SK-N-SH (cell line): ENCODE data around the gene CRACR2A. TPM values are rescaled to one million over a fixed set of nuclear protein-coding genes. Genes with fewer than 3 reads are reported as not detected.

ENCODE experiments used
- CTCF ChIA-PET: fragments of 300-600, 350-600 bp; formaldehyde crosslinking; extraction: SDS; loops from one replicate; lab custom pipeline; 2021; lab: Yijun Ruan, JAX
- POLR2A ChIA-PET: fragments of 350-600 bp; sonication (Branson Sonifier 250); formaldehyde crosslinking; extraction: SDS; loops from one replicate; lab custom pipeline; 2020; ENCODE audit warnings: antibody characterized with exemption, inconsistent platforms; lab: Yijun Ruan, JAX
- DNase-seq: peaks from one replicate; pipeline ENCODE4 v3.0.0; 2012
- H2AFZ ChIP-seq: fragments of 200-600 bp; sonication (generic); 2 replicates; pipeline ENCODE4 v1.8.1; 2016; ENCODE audit warnings: antibody characterized with exemption, mild to moderate bottlenecking, low read depth
- H3F3A ChIP-seq: fragments of 200-600 bp; sonication (generic); replicated peaks from 2 replicates; pipeline ENCODE3; 2016; ENCODE audit warnings: antibody characterized with exemption, mild to moderate bottlenecking; ENCODE audit not compliant: insufficient read depth
- H3K27ac ChIP-seq, 2 experiments: fragments of 200-500 bp in 1 of 2; fragments of 200-600 bp in 1 of 2; sonication (Bioruptor generic) in 1 of 2; sonication (generic), shearing (Covaris generic) in 1 of 2; 2 replicates each; pipeline versions ENCODE4 v1.5.1 to v1.6.1; 2014 to 2016; ENCODE audit warnings: low read depth in 2 of 2, inconsistent platforms in 1 of 2, low read length in 1 of 2, mild to moderate bottlenecking in 1 of 2, mixed read lengths in 1 of 2
- H3K27me3 ChIP-seq: fragments of 200-600 bp; sonication (generic), shearing (Covaris generic); 2 replicates; pipeline ENCODE4 v1.6.1; 2016; ENCODE audit warnings: mixed run types; ENCODE audit not compliant: insufficient read depth
- H3K36me3 ChIP-seq, 2 experiments: fragments of 200-500 bp in 1 of 2; fragments of 200-600 bp in 1 of 2; sonication (Bioruptor generic) in 1 of 2; sonication (generic) in 1 of 2; replicated peaks in 1 of 2; 2 replicates each; pipeline versions ENCODE3 to v1.5.1; 2014 to 2016; ENCODE audit warnings: low read length in 1 of 2, mild to moderate bottlenecking in 1 of 2; ENCODE audit not compliant: insufficient read depth in 2 of 2, control insufficient read depth in 1 of 2
- H3K4me1 ChIP-seq, 2 experiments: fragments of 200-500 bp in 1 of 2; fragments of 200-600 bp in 1 of 2; sonication (Bioruptor generic) in 1 of 2; sonication (generic), shearing (Covaris generic) in 1 of 2; 2 replicates each; pipeline versions ENCODE4 v1.5.1 to v1.6.1; 2014 to 2016; ENCODE audit warnings: low read depth in 1 of 2, low read length in 1 of 2, mixed run types in 1 of 2; ENCODE audit not compliant: insufficient read depth in 2 of 2, control insufficient read depth in 1 of 2
- H3K4me2 ChIP-seq: fragments of 200-600 bp; sonication (generic), shearing (Covaris generic); 2 replicates; pipeline ENCODE4 v1.6.1; 2017; ENCODE audit warnings: mixed run types
- H3K4me3 ChIP-seq, 2 experiments: fragments of 200-500 bp in 1 of 2; fragments of 200-600 bp in 1 of 2; sonication (Bioruptor generic) in 1 of 2; sonication (generic), shearing (Covaris generic) in 1 of 2; 2 replicates each; pipeline versions ENCODE4 v1.5.1 to v1.8.1; 2014 to 2016; ENCODE audit warnings: low read depth in 2 of 2, inconsistent platforms in 1 of 2, low read length in 1 of 2, mild to moderate bottlenecking in 1 of 2, mixed read lengths in 1 of 2, moderate library complexity in 1 of 2
- H3K79me2 ChIP-seq: fragments of 200-600 bp; sonication (generic); 2 replicates; pipeline ENCODE4 v1.8.1; 2017; ENCODE audit warnings: mild to moderate bottlenecking; ENCODE audit not compliant: insufficient read depth
- H3K9ac ChIP-seq: fragments of 200-600 bp; sonication (generic); 2 replicates; pipeline ENCODE4 v1.6.1; 2017; ENCODE audit warnings: mixed run types
- H3K9me2 ChIP-seq: fragments of 200-600 bp; sonication (generic); 2 replicates; pipeline ENCODE4 v1.6.1; 2017; ENCODE audit warnings: mixed run types
- H3K9me3 ChIP-seq: fragments of 200-600 bp; sonication (generic); 2 replicates; pipeline ENCODE4 v1.6.1; 2017; ENCODE audit warnings: mixed run types, mild to moderate bottlenecking, moderate library complexity
- H4K20me1 ChIP-seq: fragments of 200-600 bp; sonication (generic); 2 replicates; pipeline ENCODE4 v1.6.1; 2017; ENCODE audit warnings: mild to moderate bottlenecking, mixed run types; ENCODE audit not compliant: insufficient read depth
- CHD2 ChIP-seq: fragments of 150-350 bp; IDR thresholded peaks from 2 replicates; pipeline ENCODE4 v1.6.1; 2018; ENCODE audit warnings: low read length; ENCODE audit not compliant: partially characterized antibody
- EP300 ChIP-seq, 2 experiments: IDR thresholded peaks; 2 replicates each; pipeline versions ENCODE4 v1.4.0 to v1.6.1; 2012; ENCODE audit warnings: borderline replicate concordance in 1 of 2, low read depth in 1 of 2, low read length in 1 of 2
- FOSL2 ChIP-seq: IDR thresholded peaks from 2 replicates; pipeline ENCODE4 v1.4.0; 2012; ENCODE audit warnings: low read depth, mild to moderate bottlenecking, moderate library complexity, borderline replicate concordance
- FOXJ3 ChIP-seq: sonication (generic); formaldehyde crosslinking; IDR thresholded peaks from 2 replicates; pipeline ENCODE4 v1.5.1; 2020; ENCODE audit warnings: mild to moderate bottlenecking, missing genetic modification reagents
- GATA2 ChIP-seq: sonication (generic); formaldehyde crosslinking; IDR thresholded peaks from 2 replicates; pipeline ENCODE4 v1.5.0; 2020; ENCODE audit warnings: mild to moderate bottlenecking, missing genetic modification reagents
- MXI1 ChIP-seq: IDR thresholded peaks from 2 replicates; pipeline ENCODE4 v1.6.1; 2012; ENCODE audit warnings: mild to moderate bottlenecking, low read depth, low read length, improper control_type of control experiment
- NRF1 ChIP-seq: IDR thresholded peaks from 2 replicates; pipeline ENCODE4 v1.6.1; 2012; ENCODE audit warnings: low read depth, mild to moderate bottlenecking, low read length
- RFX5 ChIP-seq: IDR thresholded peaks from 2 replicates; pipeline ENCODE4 v1.6.1; 2012; ENCODE audit warnings: mild to moderate bottlenecking, improper control_type of control experiment, low read length
- RXRA ChIP-seq: IDR thresholded peaks from 2 replicates; pipeline ENCODE4 v1.4.0; 2012; ENCODE audit warnings: low read depth, mild to moderate bottlenecking, borderline replicate concordance
- SMC3 ChIP-seq: IDR thresholded peaks from 2 replicates; pipeline ENCODE4 v1.6.1; 2012; ENCODE audit warnings: low read depth, low read length, improper control_type of control experiment
- TCF12 ChIP-seq: IDR thresholded peaks from 2 replicates; pipeline ENCODE4 v1.4.0; 2012
- WGBS: methylation state at CpG from one replicate; pipeline ENCODE4 v1.1.6; 2017; ENCODE audit warnings: low lambda C conversion rate; 5-methylcytosine and 5-hydroxymethylcytosine counted together
- polyA plus RNA-seq, 3 experiments: library from polyadenylated mRNA; depleted of rRNA; stranded (reverse); fragments of >200 nt; gene quantifications; 2 replicates each; pipeline ENCODE4 v1.2.3, GENCODE V29; 2012
- TF ChIP-seq, protein P1 (sequence below): IDR thresholded peaks from 2 replicates; pipeline ENCODE4 v1.6.1; 2012; ENCODE audit warnings: mild to moderate bottlenecking, low read depth, low read length, moderate library complexity
- TF ChIP-seq, protein P2 (sequence below): fragments of 150-350 bp; IDR thresholded peaks from 2 replicates; pipeline ENCODE4 v1.6.1; 2016; ENCODE audit warnings: mild to moderate bottlenecking, low read depth, low read length
- TF ChIP-seq, protein P3 (sequence below): IDR thresholded peaks from 2 replicates; pipeline ENCODE4 v1.4.0; 2012; ENCODE audit warnings: low read depth

CRACR2A gene
- polyA plus RNA-seq, 1 of the 3 experiments (the other 2 are of a cell fraction) = 0.12 TPM

DNA sequence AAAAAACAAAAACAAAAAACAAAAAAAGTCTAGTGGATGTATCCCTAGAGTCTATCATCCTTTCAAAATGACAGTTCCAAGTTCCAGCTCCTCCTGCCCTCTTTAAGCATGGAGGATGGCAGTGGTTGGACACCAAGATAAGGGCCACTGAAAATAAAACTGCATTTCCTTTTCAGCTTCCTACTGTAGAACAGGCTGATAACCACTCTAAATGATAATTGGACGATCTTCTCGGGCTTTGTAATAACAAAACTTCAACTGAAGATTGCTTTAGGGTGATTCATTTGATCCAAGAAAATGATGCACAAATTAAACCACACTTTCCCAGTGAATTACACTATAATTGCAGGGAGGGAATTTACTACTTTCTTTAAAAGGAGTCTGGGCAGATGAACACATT, 42.2 kb upstream of the CRACR2A start:
- TF ChIP-seq RXRA (no peak), NRF1 (no peak), FOSL2 (no peak), MXI1 (no peak)
- Histone ChIP-seq H3K36me3 (no peaks in the 10 kb centered on the region), H3K4me2 (no peak overlapping the region), H4K20me1 (no peaks in the 10 kb centered on the region), H3K27ac (no peak overlapping the region), H3K9me3 (no peaks in the 10 kb centered on the region), H3K4me3 (no peak overlapping the region), H3K27me3 (no peaks in the 10 kb centered on the region), H3K79me2 (no peaks in the 10 kb centered on the region), H2AFZ (no peak overlapping the region), H3K9me2 (no peaks in the 10 kb centered on the region), H3F3A (no peaks in the 10 kb centered on the region), H3K9ac (no peak overlapping the region), H3K4me1 (no peaks in the 10 kb centered on the region)
- 23% methylated on average over 2 of the region's 2 CpGs for WGBS
- ChIA-PET CTCF (interaction anchor here (0.9 to 4.3 kb wide), 5 partner anchors 9 to 495 kb away, joined by 3 to 36 read pairs (median 10); no protein-coding TSS in a partner anchor), POLR2A (no interaction called here)
- no peak for DNase-seq

DNA sequence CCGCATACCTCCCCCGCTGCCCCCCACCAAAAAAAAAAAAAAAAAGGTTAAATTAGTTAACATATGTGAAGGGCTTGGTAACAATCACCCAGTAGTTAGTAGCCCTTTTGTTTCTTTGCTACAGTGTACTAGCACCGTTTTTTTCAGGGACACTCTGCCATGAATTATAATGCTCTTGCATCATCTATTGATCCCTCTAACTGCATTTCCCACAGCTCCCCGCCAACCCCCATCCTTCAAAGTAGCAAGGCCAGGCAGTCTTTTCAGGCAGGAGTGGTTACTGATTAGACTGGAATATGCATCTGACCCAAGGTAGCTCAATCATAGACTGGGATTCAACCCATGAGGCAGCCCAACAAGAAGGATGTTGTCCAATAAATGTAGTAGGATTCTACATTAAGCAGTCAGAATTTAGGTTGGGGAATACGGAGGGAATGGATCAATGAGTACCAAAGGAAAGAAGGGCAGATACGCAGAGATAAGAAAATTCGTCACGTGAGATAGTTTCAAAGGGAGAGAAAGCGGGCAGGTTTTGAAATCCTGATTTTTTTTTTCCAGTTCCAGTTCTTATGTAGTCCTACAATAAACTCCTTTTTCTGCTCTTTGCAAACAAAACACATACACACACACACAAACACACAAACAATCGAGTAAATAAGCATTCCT, 39.8 kb upstream of the CRACR2A start:
- WGBS = 49% methylated on average over 10 of the region's 10 CpGs
- H3K9ac ChIP-seq = no peak overlapping the region
- H2AFZ ChIP-seq = no peak overlapping the region
- no peaks in the 10 kb centered on the region for H3F3A ChIP-seq
- no peak for DNase-seq
- H4K20me1 ChIP-seq = no peaks in the 10 kb centered on the region
- no peaks in the 10 kb centered on the region for H3K36me3 ChIP-seq
- H3K27me3 ChIP-seq = no peaks in the 10 kb centered on the region
- H3K79me2 ChIP-seq = no peaks in the 10 kb centered on the region
- H3K4me3 ChIP-seq = no peak overlapping the region
- no peak overlapping the region for H3K27ac ChIP-seq
- no peaks in the 10 kb centered on the region for H3K9me3 ChIP-seq
- POLR2A ChIA-PET = no interaction called here
- CTCF ChIA-PET = interaction anchor here (4.3 kb wide), 1 partner anchor 493 kb away, joined by 36 read pairs; no protein-coding TSS in a partner anchor
- H3K9me2 ChIP-seq = no peaks in the 10 kb centered on the region
- TF ChIP-seq SMC3 = no peak
- no peak for TF ChIP-seq FOSL2
- no peak for TF ChIP-seq TCF12
- no peak for TF ChIP-seq EP300 (IDR thresholded peaks at IDR 0.05; ENCODE audit: borderline replicate concordance in 1 of 2, low read depth in 1 of 2, low read length in 1 of 2)
- no peak for TF ChIP-seq RFX5
- TF ChIP-seq, protein P1, sequence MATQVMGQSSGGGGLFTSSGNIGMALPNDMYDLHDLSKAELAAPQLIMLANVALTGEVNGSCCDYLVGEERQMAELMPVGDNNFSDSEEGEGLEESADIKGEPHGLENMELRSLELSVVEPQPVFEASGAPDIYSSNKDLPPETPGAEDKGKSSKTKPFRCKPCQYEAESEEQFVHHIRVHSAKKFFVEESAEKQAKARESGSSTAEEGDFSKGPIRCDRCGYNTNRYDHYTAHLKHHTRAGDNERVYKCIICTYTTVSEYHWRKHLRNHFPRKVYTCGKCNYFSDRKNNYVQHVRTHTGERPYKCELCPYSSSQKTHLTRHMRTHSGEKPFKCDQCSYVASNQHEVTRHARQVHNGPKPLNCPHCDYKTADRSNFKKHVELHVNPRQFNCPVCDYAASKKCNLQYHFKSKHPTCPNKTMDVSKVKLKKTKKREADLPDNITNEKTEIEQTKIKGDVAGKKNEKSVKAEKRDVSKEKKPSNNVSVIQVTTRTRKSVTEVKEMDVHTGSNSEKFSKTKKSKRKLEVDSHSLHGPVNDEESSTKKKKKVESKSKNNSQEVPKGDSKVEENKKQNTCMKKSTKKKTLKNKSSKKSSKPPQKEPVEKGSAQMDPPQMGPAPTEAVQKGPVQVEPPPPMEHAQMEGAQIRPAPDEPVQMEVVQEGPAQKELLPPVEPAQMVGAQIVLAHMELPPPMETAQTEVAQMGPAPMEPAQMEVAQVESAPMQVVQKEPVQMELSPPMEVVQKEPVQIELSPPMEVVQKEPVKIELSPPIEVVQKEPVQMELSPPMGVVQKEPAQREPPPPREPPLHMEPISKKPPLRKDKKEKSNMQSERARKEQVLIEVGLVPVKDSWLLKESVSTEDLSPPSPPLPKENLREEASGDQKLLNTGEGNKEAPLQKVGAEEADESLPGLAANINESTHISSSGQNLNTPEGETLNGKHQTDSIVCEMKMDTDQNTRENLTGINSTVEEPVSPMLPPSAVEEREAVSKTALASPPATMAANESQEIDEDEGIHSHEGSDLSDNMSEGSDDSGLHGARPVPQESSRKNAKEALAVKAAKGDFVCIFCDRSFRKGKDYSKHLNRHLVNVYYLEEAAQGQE = no peak
- no peak for TF ChIP-seq FOXJ3 (CRISPR knock-in tag)
- TF ChIP-seq CHD2 = no peak
- TF ChIP-seq, protein P2, sequence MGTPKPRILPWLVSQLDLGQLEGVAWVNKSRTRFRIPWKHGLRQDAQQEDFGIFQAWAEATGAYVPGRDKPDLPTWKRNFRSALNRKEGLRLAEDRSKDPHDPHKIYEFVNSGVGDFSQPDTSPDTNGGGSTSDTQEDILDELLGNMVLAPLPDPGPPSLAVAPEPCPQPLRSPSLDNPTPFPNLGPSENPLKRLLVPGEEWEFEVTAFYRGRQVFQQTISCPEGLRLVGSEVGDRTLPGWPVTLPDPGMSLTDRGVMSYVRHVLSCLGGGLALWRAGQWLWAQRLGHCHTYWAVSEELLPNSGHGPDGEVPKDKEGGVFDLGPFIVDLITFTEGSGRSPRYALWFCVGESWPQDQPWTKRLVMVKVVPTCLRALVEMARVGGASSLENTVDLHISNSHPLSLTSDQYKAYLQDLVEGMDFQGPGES = no peak
- TF ChIP-seq, protein P3, sequence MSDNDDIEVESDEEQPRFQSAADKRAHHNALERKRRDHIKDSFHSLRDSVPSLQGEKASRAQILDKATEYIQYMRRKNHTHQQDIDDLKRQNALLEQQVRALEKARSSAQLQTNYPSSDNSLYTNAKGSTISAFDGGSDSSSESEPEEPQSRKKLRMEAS = no peak
- no peak for TF ChIP-seq GATA2 (CRISPR knock-in tag)
- TF ChIP-seq, all 33 proteins: peak for 0
- H3K4me2 ChIP-seq = no peak overlapping the region
- H3K4me1 ChIP-seq = no peaks in the 10 kb centered on the region
